Naive thymus-derived CD4-positive, alpha-beta T cell (primary cell): ENCODE measurements around the gene PCP4. TPM values are rescaled to one million over a fixed set of nuclear protein-coding genes. Genes with fewer than 3 reads are reported as not detected.

ENCODE experiments used
- ATAC-seq: fragments of 150-1000 bp; cut with Tn5 transposase; 2 replicates; pipeline ENCODE4 v1.10.0; 2021; ENCODE audit warnings: mild to moderate bottlenecking, moderate library complexity
- CTCF ChIA-PET: fragments of 350-600 bp; sonication (Branson Sonifier 250); formaldehyde crosslinking; loops from one replicate; lab custom pipeline; 2021; ENCODE audit warnings: antibody characterized with exemption; lab: Charles Lee
- POLR2A ChIA-PET: fragments of 350-600 bp; sonication (Branson Sonifier 250); formaldehyde crosslinking; loops from one replicate; lab custom pipeline; 2021; ENCODE audit warnings: antibody characterized with exemption, inconsistent platforms; lab: Charles Lee
- DNase-seq, 9 donors: peaks; one replicate each; pipeline versions ENCODE4 v3.0.0 to v3.0.0-alpha.2; 2020 to 2022; ENCODE audit warnings: mixed read lengths in 1 of 9
- H3K27ac ChIP-seq: one replicate; pipeline ENCODE4 v1.7.0; 2013; ENCODE audit warnings: mild to moderate bottlenecking, low read depth, low read length, moderate library complexity
- H3K27me3 ChIP-seq, 2 donors: one replicate each; pipeline ENCODE4 v1.7.0; 2013; ENCODE audit warnings: low read length in 2 of 2, mild to moderate bottlenecking in 2 of 2, moderate library complexity in 2 of 2; ENCODE audit not compliant: control insufficient read depth in 2 of 2, insufficient read depth in 2 of 2
- H3K36me3 ChIP-seq, 3 experiments: 1 replicate in 2 of 3; 2 replicates in 1 of 3; pipeline ENCODE4 v1.7.0; 2013; ENCODE audit warnings: low read length in 3 of 3, mild to moderate bottlenecking in 3 of 3, moderate library complexity in 1 of 3; ENCODE audit not compliant: insufficient read depth in 3 of 3, control insufficient read depth in 2 of 3
- H3K4me1 ChIP-seq, 2 donors: one replicate each; pipeline ENCODE4 v1.7.0; 2013; ENCODE audit warnings: low read length in 2 of 2, mild to moderate bottlenecking in 2 of 2, moderate library complexity in 1 of 2; ENCODE audit not compliant: control insufficient read depth in 2 of 2, insufficient read depth in 2 of 2
- H3K4me3 ChIP-seq: 2 replicates; pipeline ENCODE4 v1.7.0; 2013; ENCODE audit warnings: mild to moderate bottlenecking, low read length
- H3K9me3 ChIP-seq, 3 experiments: 1 replicate in 2 of 3; 2 replicates in 1 of 3; pipeline ENCODE4 v1.7.0; 2013; ENCODE audit warnings: low read length in 3 of 3; ENCODE audit not compliant: control insufficient read depth in 2 of 3
- H3K27ac Mint-ChIP-seq, 9 donors: one replicate each; pipeline ENCODE4 v1.8.0; 2020 to 2022; ENCODE audit warnings: mixed read lengths in 9 of 9, mild to moderate bottlenecking in 8 of 9, moderate library complexity in 5 of 9, inconsistent platforms in 2 of 9
- H3K27me3 Mint-ChIP-seq, 5 donors: one replicate each; pipeline ENCODE4 v1.8.0; 2021 to 2022; ENCODE audit warnings: mixed read lengths in 5 of 5, mild to moderate bottlenecking in 1 of 5
- H3K36me3 Mint-ChIP-seq, 5 donors: one replicate each; pipeline ENCODE4 v1.8.0; 2020 to 2022; ENCODE audit warnings: mixed read lengths in 5 of 5, mild to moderate bottlenecking in 3 of 5, inconsistent platforms in 1 of 5
- H3K4me1 Mint-ChIP-seq, 7 donors: one replicate each; pipeline ENCODE4 v1.8.0; 2020 to 2022; ENCODE audit warnings: mixed read lengths in 7 of 7, mild to moderate bottlenecking in 3 of 7, inconsistent platforms in 1 of 7
- H3K4me3 Mint-ChIP-seq, 10 donors: one replicate each; pipeline ENCODE4 v1.8.0; 2020 to 2022; ENCODE audit warnings: mild to moderate bottlenecking in 10 of 10, mixed read lengths in 10 of 10, moderate library complexity in 6 of 10, inconsistent platforms in 2 of 10
- H3K9me3 Mint-ChIP-seq, 11 donors: one replicate each; pipeline ENCODE4 v1.8.0; 2020 to 2022; ENCODE audit warnings: mixed read lengths in 11 of 11, mild to moderate bottlenecking in 4 of 11, inconsistent platforms in 1 of 11, moderate library complexity in 1 of 11
- intact Hi-C, 2 donors: fragments of 100-400 bp; cut with micrococcal nuclease; formaldehyde crosslinking; loops; one replicate each; pipeline ENCODE4 v1.15.1; 2023
- polyA plus RNA-seq, 2 donors: library from polyadenylated mRNA; unstranded; fragments of 300-500 nt; fragmentation: Illumina TruSeq; gene quantifications; one replicate each; pipeline ENCODE4 v1.2.3, GENCODE V29; 2021
- total RNA-seq, 6 experiments: library from RNA in 5 of 6; stranded (reverse) in 5 of 6; gene quantifications; 1 replicate in 5 of 6; 2 replicates in 1 of 6; pipeline ENCODE4 v1.2.3 and lab custom pipeline; 2021 to 2026

PCP4 gene
- total and polyA plus RNA-seq, 7 experiments from 2014 or later, result not detected

- Mint-ChIP-seq H3K27me3 (peaks cover 0 to 18% (median 8%) of the 10 kb centered on the region in 5 donors), H3K4me3 (no peak overlapping the region), H3K9me3 (peaks cover 0 to 11% (median 0%) of the 10 kb centered on the region in 11 donors), H3K36me3 (no peaks in the 10 kb centered on the region), H3K4me1 (peaks cover 0 to 2% (median 0%) of the 10 kb centered on the region in 7 donors), H3K27ac (no peak overlapping the region)
- ATAC-seq (no peak), DNase-seq (no peak)
- Histone ChIP-seq H3K27me3 (no peaks in the 10 kb centered on the region), H3K27ac (no peak overlapping the region), H3K4me3 (no peak overlapping the region), H3K36me3 (no peaks in the 10 kb centered on the region), H3K9me3 (no peaks in the 10 kb centered on the region), H3K4me1 (no peaks in the 10 kb centered on the region)
- intact Hi-C loops, result no loop called here
- ChIA-PET POLR2A (no interaction called here), CTCF (interaction anchor here (0.6 kb wide), 1 partner anchor 410 kb away, joined by 4 read pairs; no protein-coding TSS in a partner anchor)
Observed at GRCh38 chr21:39881661-39882060, 14.4 kb downstream of the PCP4 start.

GRCh38 chr21:39882151-39882838 is 15.1 kb downstream of the PCP4 start:
- Mint-ChIP-seq H3K4me3 (no peak overlapping the region), H3K36me3 (no peaks in the 10 kb centered on the region), H3K9me3 (peaks cover 0 to 11% (median 0%) of the 10 kb centered on the region in 11 donors), H3K27ac (no peak overlapping the region), H3K4me1 (peaks cover 0 to 2% (median 0%) of the 10 kb centered on the region in 7 donors), H3K27me3 (peaks cover 0 to 18% (median 8%) of the 10 kb centered on the region in 5 donors)
- H3K27me3 ChIP-seq, result no peaks in the 10 kb centered on the region
- ChIA-PET POLR2A (no interaction called here), CTCF (interaction anchor here (0.6 kb wide), 1 partner anchor 411 kb away, joined by 4 read pairs; no protein-coding TSS in a partner anchor)
- no peaks in the 10 kb centered on the region for H3K9me3 ChIP-seq
- no peaks in the 10 kb centered on the region for H3K4me1 ChIP-seq
- intact Hi-C loops, result no loop called here
- no peaks in the 10 kb centered on the region for H3K36me3 ChIP-seq
- no peak for DNase-seq
- ATAC-seq, result no peak
- H3K4me3 ChIP-seq, result no peak overlapping the region
- no peak overlapping the region for H3K27ac ChIP-seq

DNA sequence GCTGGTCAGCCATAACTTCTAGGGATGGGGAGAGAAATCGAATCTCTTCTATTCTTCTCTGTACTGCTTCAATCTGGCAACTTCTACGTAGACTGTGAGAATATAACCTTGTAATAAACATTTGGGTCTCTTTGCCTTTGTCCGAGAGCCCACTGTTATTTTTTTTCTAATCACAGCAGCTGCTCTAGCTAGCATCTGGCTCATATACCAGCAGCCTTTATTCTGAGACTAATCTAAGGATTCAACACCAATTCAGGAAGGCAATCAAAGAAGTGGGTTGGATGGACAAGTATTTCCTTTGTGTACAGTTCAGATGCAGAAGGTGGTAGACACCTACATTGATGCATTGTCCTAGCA is 15.6 kb downstream of the PCP4 start:
- Mint-ChIP-seq H3K27ac (no peak overlapping the region), H3K4me1 (peaks cover 0 to 2% (median 0%) of the 10 kb centered on the region in 7 donors), H3K27me3 (peaks cover 0 to 18% (median 8%) of the 10 kb centered on the region in 5 donors), H3K4me3 (no peak overlapping the region), H3K36me3 (no peaks in the 10 kb centered on the region), H3K9me3 (peaks cover 0 to 10% (median 0%) of the 10 kb centered on the region in 11 donors)
- H3K4me3 ChIP-seq, result no peak overlapping the region
- no peaks in the 10 kb centered on the region for H3K9me3 ChIP-seq
- no peak overlapping the region for H3K27ac ChIP-seq
- H3K4me1 ChIP-seq, result no peaks in the 10 kb centered on the region
- H3K27me3 ChIP-seq, result no peaks in the 10 kb centered on the region
- intact Hi-C loops, result no loop called here
- DNase-seq (no peak), ATAC-seq (no peak)
- ChIA-PET CTCF (no interaction called here), POLR2A (no interaction called here)
- H3K36me3 ChIP-seq, result no peaks in the 10 kb centered on the region

- ChIA-PET CTCF (interaction anchor here (0.7 kb wide), 1 partner anchor 16 kb away, joined by 3 read pairs; no protein-coding TSS in a partner anchor), POLR2A (no interaction called here)
- Mint-ChIP-seq H3K27ac (no peak overlapping the region), H3K36me3 (no peaks in the 10 kb centered on the region), H3K9me3 (peaks cover 0 to 9% (median 0%) of the 10 kb centered on the region in 11 donors), H3K4me3 (no peak overlapping the region), H3K27me3 (peaks cover 0 to 13% (median 7%) of the 10 kb centered on the region in 5 donors), H3K4me1 (peaks cover 0 to 2% (median 0%) of the 10 kb centered on the region in 7 donors)
- no peaks in the 10 kb centered on the region for H3K36me3 ChIP-seq
- no peak overlapping the region for H3K27ac ChIP-seq
- H3K4me1 ChIP-seq, result no peaks in the 10 kb centered on the region
- no peaks in the 10 kb centered on the region for H3K9me3 ChIP-seq
- no peak for DNase-seq
- no peak overlapping the region for H3K4me3 ChIP-seq
- intact Hi-C loops, result no loop called here
- H3K27me3 ChIP-seq, result no peaks in the 10 kb centered on the region
- ATAC-seq, result no peak
Observed at GRCh38 chr21:39885119-39885848, 18.0 kb downstream of the PCP4 start.

DNA sequence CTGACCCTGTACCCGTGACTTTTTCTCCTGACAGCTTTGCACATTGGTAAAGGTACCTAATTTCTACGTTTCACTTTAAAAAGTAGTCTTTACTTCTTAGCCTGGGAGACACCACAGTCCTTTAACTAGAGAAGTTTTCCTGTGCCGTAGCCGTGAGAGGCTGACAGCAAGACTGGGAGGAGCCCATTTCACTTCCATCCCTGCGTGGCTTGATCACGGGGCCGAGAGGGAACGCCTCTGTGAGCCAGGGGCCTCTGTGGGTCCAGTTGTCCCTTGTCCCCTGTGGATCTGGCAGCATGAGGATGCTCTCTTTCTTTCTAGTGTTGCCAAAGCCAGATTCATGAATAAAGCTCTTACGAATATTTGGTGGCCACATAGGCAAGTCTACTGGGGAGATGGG is 21.6 kb downstream of the PCP4 start:
- Mint-ChIP-seq H3K4me1 (no peaks in the 10 kb centered on the region), H3K27me3 (peaks cover 0 to 13% (median 0%) of the 10 kb centered on the region in 5 donors), H3K9me3 (peaks cover 0 to 4% (median 0%) of the 10 kb centered on the region in 11 donors), H3K4me3 (no peak overlapping the region), H3K27ac (no peak overlapping the region), H3K36me3 (no peaks in the 10 kb centered on the region)
- ATAC-seq, result no peak
- Histone ChIP-seq H3K9me3 (no peaks in the 10 kb centered on the region), H3K27me3 (no peaks in the 10 kb centered on the region), H3K36me3 (no peaks in the 10 kb centered on the region), H3K4me1 (no peaks in the 10 kb centered on the region), H3K27ac (no peak overlapping the region), H3K4me3 (no peak overlapping the region)
- POLR2A ChIA-PET, result no interaction called here
- DNase-seq, result no peak
- intact Hi-C loops, result no loop called here
- CTCF ChIA-PET, result no interaction called here

- CTCF ChIA-PET, result no interaction called here
- Mint-ChIP-seq H3K27me3 (peaks cover 0 to 9% (median 7%) of the 10 kb centered on the region in 5 donors), H3K4me1 (no peaks in the 10 kb centered on the region), H3K4me3 (no peak overlapping the region), H3K9me3 (peaks cover 0 to 7% (median 2%) of the 10 kb centered on the region in 11 donors), H3K27ac (no peak overlapping the region), H3K36me3 (no peaks in the 10 kb centered on the region)
- ATAC-seq, result no peak
- no peak overlapping the region for H3K27ac ChIP-seq
- intact Hi-C loops, result no loop called here
- no peak overlapping the region for H3K4me3 ChIP-seq
- H3K9me3 ChIP-seq, result no peaks in the 10 kb centered on the region
- no peaks in the 10 kb centered on the region for H3K27me3 ChIP-seq
- POLR2A ChIA-PET, result no interaction called here
- DNase-seq, result no peak
- H3K4me1 ChIP-seq, result no peaks in the 10 kb centered on the region
- no peaks in the 10 kb centered on the region for H3K36me3 ChIP-seq
Observed at GRCh38 chr21:39891111-39891510, 23.9 kb downstream of the PCP4 start.
